ENCODE data around the gene RXYLT1.

Gene RXYLT1

GRCh38 chr12:63844391-63845341 lies 65.0 kb downstream of the RXYLT1 start, which contains the start of gene SRGAP1:
SRGAP1 (plus strand) TSS chr12:63844700; CDS start chr12:63844817, 117 bp downstream.
- no peak for DNase-seq

GRCh38 chr12:63845726-63846125 lies 66.0 kb downstream of the RXYLT1 start:
- DNase-seq = no peak

- DNase-seq = no peak
These were observed 66.7 kb downstream of the RXYLT1 start for GRCh38 chr12:63846238-63846967.

GRCh38 chr12:63848450-63848849 lies 68.7 kb downstream of the RXYLT1 start:
- DNase-seq = no peak

GRCh38 chr12:63849106-63849620 lies 69.5 kb downstream of the RXYLT1 start:
- DNase-seq = no peak

GRCh38 chr12:63849641-63850040 lies 69.9 kb downstream of the RXYLT1 start:
- no peak for DNase-seq

- no peak for DNase-seq
These were observed 74.3 kb downstream of the RXYLT1 start for GRCh38 chr12:63853978-63854377.

- no peak for DNase-seq
These were observed 75.6 kb downstream of the RXYLT1 start for GRCh38 chr12:63855299-63855698.

- no peak for DNase-seq
These were observed 78.3 kb downstream of the RXYLT1 start for GRCh38 chr12:63857771-63858670.

Measured in activated CD8-positive, alpha-beta memory T cell treated with anti-CD3 and anti-CD28 coated beads, Interleukin-2, amount 50 U/mL, for 4 hours (primary cell).